Endodermal cell (in vitro differentiated cells): ENCODE data around the gene SLAMF1. TPM values are rescaled to one million over a fixed set of nuclear protein-coding genes. Genes with fewer than 3 reads are reported as not detected.

ENCODE experiments used
- DNase-seq: peaks from one replicate; pipeline ENCODE4 v3.0.0-alpha.2; 2017
- H3K27ac ChIP-seq: 2 replicates; pipeline ENCODE4 v1.5.1; 2013; ENCODE audit warnings: mild to moderate bottlenecking, low read depth, low read length, moderate library complexity
- H3K27me3 ChIP-seq: 2 replicates; pipeline ENCODE4 v1.6.1; 2013; ENCODE audit warnings: mild to moderate bottlenecking, low read length, moderate library complexity; ENCODE audit not compliant: insufficient read depth, control insufficient read depth, poor library complexity, severe bottlenecking
- H3K36me3 ChIP-seq: 2 replicates; pipeline ENCODE4 v1.7.0; 2013; ENCODE audit warnings: mild to moderate bottlenecking, low read length, moderate library complexity; ENCODE audit not compliant: control insufficient read depth, insufficient read depth
- H3K4me1 ChIP-seq: one replicate; pipeline ENCODE4 v1.7.0; 2013; ENCODE audit warnings: low read length; ENCODE audit not compliant: control insufficient read depth, insufficient read depth
- H3K4me3 ChIP-seq: 2 replicates; pipeline ENCODE4 v1.5.1; 2013; ENCODE audit warnings: mild to moderate bottlenecking, low read length, moderate library complexity
- H3K9ac ChIP-seq: 2 replicates; pipeline ENCODE4 v1.6.1; 2013; ENCODE audit warnings: mild to moderate bottlenecking, low read length, moderate library complexity; ENCODE audit not compliant: poor library complexity, severe bottlenecking; ENCODE audit errors: extremely low read depth
- H3K9me3 ChIP-seq: 2 replicates; pipeline ENCODE4 v1.6.1; 2013; ENCODE audit warnings: mild to moderate bottlenecking, low read length, moderate library complexity; ENCODE audit not compliant: control insufficient read depth
- H3K27ac Mint-ChIP-seq: 2 replicates; pipeline ENCODE4 v1.8.0; 2020; ENCODE audit warnings: mixed read lengths
- H3K27me3 Mint-ChIP-seq: 2 replicates; pipeline ENCODE4 v1.8.0; 2021; ENCODE audit warnings: mild to moderate bottlenecking, mixed read lengths; ENCODE audit not compliant: insufficient read depth
- H3K36me3 Mint-ChIP-seq: 2 replicates; pipeline ENCODE4 v1.8.0; 2020; ENCODE audit warnings: low read depth, mixed read lengths
- H3K4me1 Mint-ChIP-seq: 2 replicates; pipeline ENCODE4 v1.8.0; 2020; ENCODE audit warnings: mixed read lengths
- H3K4me3 Mint-ChIP-seq: 2 replicates; pipeline ENCODE4 v1.8.0; 2020; ENCODE audit warnings: mild to moderate bottlenecking, moderate library complexity, mixed read lengths
- H3K9me3 Mint-ChIP-seq: 2 replicates; pipeline ENCODE4 v1.8.0; 2020; ENCODE audit warnings: mild to moderate bottlenecking, mixed read lengths
- CTCF ChIP-seq: fragments of 200-600 bp; sonication (generic); conservative IDR thresholded peaks from 2 replicates; pipeline ENCODE4 v1.5.0; 2021; ENCODE audit warnings: antibody characterized with exemption, mild to moderate bottlenecking
- WGBS, 2 experiments: methylation state at CpG; one replicate each; pipeline versions ENCODE4 v1.1.5 to v1.1.7; 2013; ENCODE audit warnings: missing lambda C conversion rate in 2 of 2, mixed read lengths in 1 of 2; ENCODE audit not compliant: insufficient coverage in 1 of 2, insufficient read length in 1 of 2; 5-methylcytosine and 5-hydroxymethylcytosine counted together
- total RNA-seq, 2 donors: library from RNA; stranded (reverse); fragmentation: NEBNext Ultra II Directional in 1 of 2; extraction: Animal tissue kit (Norgen Biotek cat#: 25700) in 1 of 2; gene quantifications; 2 replicates in 1 of 2; 3 replicates in 1 of 2; pipeline ENCODE4 v1.2.1, GENCODE V29; 2021

SLAMF1 gene
- total RNA-seq, 2 donors from 2014 or later = not detected

GRCh38 chr1:160626509-160627342 lies 20.1 kb downstream of the SLAMF1 start:
- no peak for DNase-seq
- Histone ChIP-seq H3K9ac (no peak overlapping the region), H3K4me1 (peaks cover 17% of the 10 kb centered on the region), H3K36me3 (no peaks in the 10 kb centered on the region), H3K27ac (no peak overlapping the region), H3K9me3 (no peaks in the 10 kb centered on the region), H3K4me3 (no peak overlapping the region), H3K27me3 (no peaks in the 10 kb centered on the region)
- Mint-ChIP-seq H3K4me3 (no peak overlapping the region), H3K9me3 (no peaks in the 10 kb centered on the region), H3K27me3 (no peaks in the 10 kb centered on the region), H3K27ac (no peak overlapping the region), H3K4me1 (peaks cover 38% of the 10 kb centered on the region), H3K36me3 (no peaks in the 10 kb centered on the region)
- TF ChIP-seq CTCF = no peak
- WGBS, 2 experiments = 100% methylated on average over 1 of the region's 1 CpG

GRCh38 chr1:160625725-160626498 lies 20.9 kb downstream of the SLAMF1 start:
- no peaks in the 10 kb centered on the region for H3K9me3 Mint-ChIP-seq
- H3K27ac ChIP-seq = no peak overlapping the region
- no peak for DNase-seq
- no peaks in the 10 kb centered on the region for H3K36me3 ChIP-seq
- H3K4me1 Mint-ChIP-seq = peaks cover 29% of the 10 kb centered on the region
- H3K27me3 Mint-ChIP-seq = no peaks in the 10 kb centered on the region
- no peaks in the 10 kb centered on the region for H3K27me3 ChIP-seq
- no peak overlapping the region for H3K4me3 ChIP-seq
- H3K4me3 Mint-ChIP-seq = no peak overlapping the region
- no peaks in the 10 kb centered on the region for H3K9me3 ChIP-seq
- peaks cover 17% of the 10 kb centered on the region for H3K4me1 ChIP-seq
- no peak overlapping the region for H3K27ac Mint-ChIP-seq
- H3K9ac ChIP-seq = no peak overlapping the region
- 96% methylated on average over 10 of the region's 10 CpGs for WGBS, 2 experiments
- no peaks in the 10 kb centered on the region for H3K36me3 Mint-ChIP-seq
- TF ChIP-seq CTCF = no peak

- Histone ChIP-seq H3K36me3 (no peaks in the 10 kb centered on the region), H3K27me3 (no peaks in the 10 kb centered on the region), H3K9me3 (no peaks in the 10 kb centered on the region), H3K4me3 (no peak overlapping the region), H3K4me1 (peaks cover 15% of the 10 kb centered on the region), H3K9ac (no peak overlapping the region), H3K27ac (no peak overlapping the region)
- no peak overlapping the region for H3K27ac Mint-ChIP-seq
- no peaks in the 10 kb centered on the region for H3K36me3 Mint-ChIP-seq
- 98 to 100% methylated on average over 1 of the region's 1 CpG for WGBS, 2 experiments
- TF ChIP-seq CTCF = no peak
- peaks cover 23% of the 10 kb centered on the region for H3K4me1 Mint-ChIP-seq
- DNase-seq = no peak
- H3K4me3 Mint-ChIP-seq = no peak overlapping the region
- no peaks in the 10 kb centered on the region for H3K9me3 Mint-ChIP-seq
- no peaks in the 10 kb centered on the region for H3K27me3 Mint-ChIP-seq
Observed at GRCh38 chr1:160625321-160625720, 21.5 kb downstream of the SLAMF1 start.
